SK-N-SH treated with all-trans-retinoic acid at 6 μM for 48 hours (cell line): ENCODE measurements around the gene COL15A1.

ENCODE experiments used
- ATAC-seq: fragments of 200-7000 bp; cut with Tn5 transposase; 3 replicates; pipeline ENCODE4 v1.9.1; 2020; ENCODE audit warnings: mild to moderate bottlenecking, moderate library complexity
- ARNTL ChIP-seq: fragments of 450-650 bp; formaldehyde crosslinking; IDR thresholded peaks from 2 replicates; pipeline ENCODE4 v1.5.0; 2020; ENCODE audit warnings: low read depth, mild to moderate bottlenecking, moderate library complexity, borderline replicate concordance
- BACH2 ChIP-seq: fragments of 250-450 bp; sonication (Bioruptor Pico); IDR thresholded peaks from 2 replicates; pipeline ENCODE4 v1.9.0; 2021; ENCODE audit warnings: mild to moderate bottlenecking, borderline replicate concordance
- CREB5 ChIP-seq: fragments of 250-450 bp; sonication (Bioruptor Pico); IDR thresholded peaks from 2 replicates; pipeline ENCODE4 v1.5.1; 2020; ENCODE audit warnings: low read depth, mild to moderate bottlenecking, moderate library complexity
- CSDC2 ChIP-seq: fragments of 250-450 bp; sonication (Bioruptor Pico); IDR thresholded peaks from 2 replicates; pipeline ENCODE4 v1.5.0; 2020; ENCODE audit warnings: mild to moderate bottlenecking, moderate library complexity
- ESRRG ChIP-seq: fragments of 250-450 bp; sonication (Bioruptor Pico); IDR thresholded peaks from 2 replicates; pipeline ENCODE4 v1.6.1; 2021; ENCODE audit warnings: mild to moderate bottlenecking
- GLIS3 ChIP-seq: fragments of 250-450 bp; sonication (Bioruptor Pico); IDR thresholded peaks from 2 replicates; pipeline ENCODE4 v1.5.0; 2020; ENCODE audit warnings: mild to moderate bottlenecking, moderate library complexity
- ISL1 ChIP-seq: fragments of 250-450 bp; sonication (Bioruptor Pico); IDR thresholded peaks from 2 replicates; pipeline ENCODE4 v2.1.2; 2022; ENCODE audit warnings: mild to moderate bottlenecking, moderate library complexity
- OSR1 ChIP-seq: fragments of 250-450 bp; sonication (Bioruptor Pico); IDR thresholded peaks from 2 replicates; pipeline ENCODE4 v1.8.0; 2022; ENCODE audit warnings: moderate library complexity, mild to moderate bottlenecking, inconsistent platforms
- PPARA ChIP-seq: fragments of 250-450 bp; sonication (Bioruptor Pico); IDR thresholded peaks from 2 replicates; pipeline ENCODE4 v1.5.0; 2020; ENCODE audit warnings: mild to moderate bottlenecking, borderline replicate concordance
- RARB ChIP-seq: fragments of 250-450 bp; sonication (Bioruptor Pico); IDR thresholded peaks from 2 replicates; pipeline ENCODE4 v1.8.0; 2021; ENCODE audit warnings: mild to moderate bottlenecking, moderate library complexity
- SNAI2 ChIP-seq: fragments of 250-450 bp; sonication (Bioruptor Pico); IDR thresholded peaks from 2 replicates; pipeline ENCODE4 v1.5.0; 2020; ENCODE audit warnings: mild to moderate bottlenecking, moderate library complexity
- TCF4 ChIP-seq: fragments of 250-450 bp; sonication (Bioruptor Pico); IDR thresholded peaks from 2 replicates; pipeline ENCODE4 v1.8.0; 2021; ENCODE audit warnings: mild to moderate bottlenecking, moderate library complexity, borderline replicate concordance
- TOX ChIP-seq: fragments of 250-450 bp; sonication (Bioruptor Pico); IDR thresholded peaks from 2 replicates; pipeline ENCODE4 v1.8.0; 2021; ENCODE audit warnings: mild to moderate bottlenecking, moderate library complexity, borderline replicate concordance
- TSHZ2 ChIP-seq: fragments of 250-450 bp; sonication (Bioruptor Pico); IDR thresholded peaks from 2 replicates; pipeline ENCODE4 v1.5.0; 2020; ENCODE audit warnings: mild to moderate bottlenecking, moderate library complexity
- ZC3H10 ChIP-seq: fragments of 250-450 bp; sonication (Bioruptor Pico); IDR thresholded peaks from 2 replicates; pipeline ENCODE4 v1.5.1; 2021; ENCODE audit warnings: mild to moderate bottlenecking, moderate library complexity
- ZFP3 ChIP-seq: fragments of 250-450 bp; sonication (Bioruptor Pico); IDR thresholded peaks from 2 replicates; pipeline ENCODE4 v1.5.0; 2020; ENCODE audit warnings: mild to moderate bottlenecking, moderate library complexity
- ZNF565 ChIP-seq: fragments of 450-650 bp; formaldehyde crosslinking; conservative IDR thresholded peaks from 2 replicates; pipeline ENCODE4 v1.5.0; 2020; ENCODE audit warnings: low read depth, mild to moderate bottlenecking, moderate library complexity
- ZNF8 ChIP-seq: fragments of 450-650 bp; formaldehyde crosslinking; IDR thresholded peaks from 2 replicates; pipeline ENCODE4 v1.5.0; 2020; ENCODE audit warnings: mild to moderate bottlenecking, moderate library complexity
- TF ChIP-seq, protein P1 (sequence below): fragments of 250-450 bp; sonication (Bioruptor Pico); IDR thresholded peaks from 2 replicates; pipeline ENCODE4 v1.8.0; 2021; ENCODE audit warnings: low read depth, mild to moderate bottlenecking, moderate library complexity, borderline replicate concordance
- TF ChIP-seq, protein P2 (sequence below): fragments of 250-450 bp; sonication (Bioruptor Pico); IDR thresholded peaks from 2 replicates; pipeline ENCODE4 v1.5.1; 2021; ENCODE audit warnings: mild to moderate bottlenecking, moderate library complexity
- TF ChIP-seq, protein P3 (sequence below): fragments of 250-450 bp; sonication (Bioruptor Pico); IDR thresholded peaks from 2 replicates; pipeline ENCODE4 v1.8.0; 2020; ENCODE audit warnings: mild to moderate bottlenecking, moderate library complexity, borderline replicate concordance

Gene COL15A1

DNA sequence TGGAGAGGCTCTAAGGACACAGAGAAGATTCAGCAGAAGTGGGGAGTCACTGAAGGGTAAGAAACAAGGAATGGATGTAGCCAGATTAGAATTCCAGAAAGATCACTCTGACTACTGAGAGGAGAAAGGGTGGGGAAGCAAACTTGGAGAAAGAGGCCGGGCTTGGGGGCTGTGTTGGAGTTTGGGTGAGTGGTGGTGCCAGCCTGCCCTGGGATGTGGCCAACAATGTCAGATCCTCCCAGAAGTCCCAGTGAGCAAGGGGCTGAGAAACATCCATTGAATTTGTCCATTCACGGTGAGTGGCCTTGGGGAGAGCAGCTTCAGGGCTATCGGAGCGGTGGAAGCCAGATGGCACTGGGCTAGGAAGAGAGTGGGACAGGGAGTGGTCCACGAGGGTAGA, 60.4 kb downstream of the COL15A1 start:
- no peak for ATAC-seq
- TF ChIP-seq TCF4 (CRISPR knock-in tag) (no peak), ZNF565 (CRISPR knock-in tag) (no peak), ZNF8 (no peak), RARB (CRISPR knock-in tag) (no peak), ZFP3 (CRISPR knock-in tag) (no peak), TSHZ2 (CRISPR knock-in tag) (no peak), OSR1 (CRISPR knock-in tag) (no peak), ESRRG (CRISPR knock-in tag) (no peak)
- TF ChIP-seq, protein P1, sequence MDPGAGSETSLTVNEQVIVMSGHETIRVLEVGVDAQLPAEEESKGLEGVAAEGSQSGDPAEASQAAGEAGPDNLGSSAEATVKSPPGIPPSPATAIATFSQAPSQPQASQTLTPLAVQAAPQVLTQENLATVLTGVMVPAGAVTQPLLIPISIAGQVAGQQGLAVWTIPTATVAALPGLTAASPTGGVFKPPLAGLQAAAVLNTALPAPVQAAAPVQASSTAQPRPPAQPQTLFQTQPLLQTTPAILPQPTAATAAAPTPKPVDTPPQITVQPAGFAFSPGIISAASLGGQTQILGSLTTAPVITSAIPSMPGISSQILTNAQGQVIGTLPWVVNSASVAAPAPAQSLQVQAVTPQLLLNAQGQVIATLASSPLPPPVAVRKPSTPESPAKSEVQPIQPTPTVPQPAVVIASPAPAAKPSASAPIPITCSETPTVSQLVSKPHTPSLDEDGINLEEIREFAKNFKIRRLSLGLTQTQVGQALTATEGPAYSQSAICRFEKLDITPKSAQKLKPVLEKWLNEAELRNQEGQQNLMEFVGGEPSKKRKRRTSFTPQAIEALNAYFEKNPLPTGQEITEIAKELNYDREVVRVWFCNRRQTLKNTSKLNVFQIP (CRISPR knock-in tag), result no peak
- TF ChIP-seq, protein P2, sequence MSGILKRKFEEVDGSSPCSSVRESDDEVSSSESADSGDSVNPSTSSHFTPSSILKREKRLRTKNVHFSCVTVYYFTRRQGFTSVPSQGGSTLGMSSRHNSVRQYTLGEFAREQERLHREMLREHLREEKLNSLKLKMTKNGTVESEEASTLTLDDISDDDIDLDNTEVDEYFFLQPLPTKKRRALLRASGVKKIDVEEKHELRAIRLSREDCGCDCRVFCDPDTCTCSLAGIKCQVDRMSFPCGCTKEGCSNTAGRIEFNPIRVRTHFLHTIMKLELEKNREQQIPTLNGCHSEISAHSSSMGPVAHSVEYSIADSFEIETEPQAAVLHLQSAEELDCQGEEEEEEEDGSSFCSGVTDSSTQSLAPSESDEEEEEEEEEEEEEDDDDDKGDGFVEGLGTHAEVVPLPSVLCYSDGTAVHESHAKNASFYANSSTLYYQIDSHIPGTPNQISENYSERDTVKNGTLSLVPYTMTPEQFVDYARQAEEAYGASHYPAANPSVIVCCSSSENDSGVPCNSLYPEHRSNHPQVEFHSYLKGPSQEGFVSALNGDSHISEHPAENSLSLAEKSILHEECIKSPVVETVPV, result no peak
- TF ChIP-seq, protein P3, sequence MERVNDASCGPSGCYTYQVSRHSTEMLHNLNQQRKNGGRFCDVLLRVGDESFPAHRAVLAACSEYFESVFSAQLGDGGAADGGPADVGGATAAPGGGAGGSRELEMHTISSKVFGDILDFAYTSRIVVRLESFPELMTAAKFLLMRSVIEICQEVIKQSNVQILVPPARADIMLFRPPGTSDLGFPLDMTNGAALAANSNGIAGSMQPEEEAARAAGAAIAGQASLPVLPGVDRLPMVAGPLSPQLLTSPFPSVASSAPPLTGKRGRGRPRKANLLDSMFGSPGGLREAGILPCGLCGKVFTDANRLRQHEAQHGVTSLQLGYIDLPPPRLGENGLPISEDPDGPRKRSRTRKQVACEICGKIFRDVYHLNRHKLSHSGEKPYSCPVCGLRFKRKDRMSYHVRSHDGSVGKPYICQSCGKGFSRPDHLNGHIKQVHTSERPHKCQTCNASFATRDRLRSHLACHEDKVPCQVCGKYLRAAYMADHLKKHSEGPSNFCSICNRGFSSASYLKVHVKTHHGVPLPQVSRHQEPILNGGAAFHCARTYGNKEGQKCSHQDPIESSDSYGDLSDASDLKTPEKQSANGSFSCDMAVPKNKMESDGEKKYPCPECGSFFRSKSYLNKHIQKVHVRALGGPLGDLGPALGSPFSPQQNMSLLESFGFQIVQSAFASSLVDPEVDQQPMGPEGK (CRISPR knock-in tag), result no peak

DNA sequence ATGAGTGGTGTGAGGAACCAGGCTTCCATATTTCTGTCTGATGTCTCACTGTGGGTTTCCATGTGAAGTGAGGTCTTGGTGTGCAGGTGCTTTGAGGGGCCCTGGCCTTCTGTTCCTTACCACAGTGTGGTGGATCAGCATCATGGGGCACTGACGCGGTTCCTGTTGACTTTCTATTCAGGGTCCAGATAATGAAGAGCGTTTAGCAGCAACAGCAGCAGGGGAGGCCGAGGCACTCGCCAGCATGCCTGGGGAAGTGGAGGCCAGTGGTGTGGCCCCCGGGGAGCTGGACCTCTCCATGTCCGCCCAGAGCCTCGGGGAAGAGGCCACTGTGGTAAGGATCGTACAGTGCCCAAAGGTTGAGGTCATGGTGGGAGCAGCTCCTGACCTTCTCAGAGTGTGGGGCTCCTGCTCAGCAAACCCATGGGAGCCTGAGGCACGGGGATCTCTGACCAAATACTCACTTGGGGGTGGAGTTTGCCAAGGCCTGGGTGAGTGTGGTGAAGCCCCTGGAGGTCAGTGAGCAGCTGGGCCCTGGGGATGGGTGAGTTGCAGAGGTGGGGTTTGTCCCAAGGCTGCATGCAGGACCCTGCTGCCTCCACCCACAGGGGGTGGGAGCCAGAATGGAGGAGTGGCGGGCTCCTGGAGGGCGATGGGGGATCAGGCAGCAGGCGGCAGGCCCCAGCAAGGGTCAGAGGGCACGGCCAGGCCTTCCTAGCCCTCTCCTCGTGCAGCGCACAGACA, 61.2 kb downstream of the COL15A1 start:
- no peak for ATAC-seq

More for the DNA sequence above, 61.2 kb downstream of the COL15A1 start:
- TF ChIP-seq, protein P1 (CRISPR knock-in tag), result no peak
- TF ChIP-seq ZC3H10 (no peak), ISL1 (no peak), PPARA (no peak), CREB5 (CRISPR knock-in tag) (no peak), ZFP3 (CRISPR knock-in tag) (no peak), TCF4 (CRISPR knock-in tag) (no peak), CSDC2 (CRISPR knock-in tag) (no peak), TSHZ2 (CRISPR knock-in tag) (no peak), ZNF8 (no peak), BACH2 (CRISPR knock-in tag) (no peak), SNAI2 (no peak), GLIS3 (CRISPR knock-in tag) (no peak), TOX (no peak), OSR1 (CRISPR knock-in tag) (no peak), ARNTL (CRISPR knock-in tag) (no peak)
